Activated T-helper 1 cell treated with anti-CD3 and anti-CD28 coated beads, Interleukin-2, amount 50 U/mL, for 16 hours (primary cell): ENCODE measurements around the gene PNPLA1.
A peak's percentile ranks its signal among the peaks of the same experiment; 100 is the strongest.

Experiments used
- DNase-seq, 2 donors: peaks; one replicate each; pipeline ENCODE4 v3.0.0-alpha.2; 2020; ENCODE audit warnings: low read depth in 1 of 2, low spot score in 1 of 2

The PNPLA1 gene

GRCh38 chr6:36284359-36284758 lies 14.5 kb downstream of the PNPLA1 start:
- no peak for DNase-seq

- DNase-seq: no peak
Measured at GRCh38 chr6:36285187-36285671, 15.4 kb downstream of the PNPLA1 start.

DNA sequence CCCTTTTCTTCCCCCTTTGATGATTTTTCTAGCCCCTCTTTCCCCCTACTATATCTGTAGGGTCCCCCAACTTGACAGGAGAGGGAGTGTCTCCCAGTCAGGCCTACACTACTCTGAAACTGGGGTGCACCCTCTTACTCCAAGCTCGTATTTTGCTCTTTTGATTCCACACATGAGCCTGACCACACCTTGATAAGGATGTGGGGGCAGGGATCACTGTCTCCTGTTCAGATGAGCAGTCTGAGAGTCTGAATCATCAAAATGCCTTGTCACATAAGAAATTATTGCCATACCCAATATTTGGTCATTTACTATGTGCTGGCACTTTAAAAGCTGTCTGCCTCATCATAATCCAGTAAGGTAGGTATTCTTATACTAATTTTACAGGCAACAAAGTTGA lies 15.9 kb downstream of the PNPLA1 start:
- DNase-seq: no peak

DNA sequence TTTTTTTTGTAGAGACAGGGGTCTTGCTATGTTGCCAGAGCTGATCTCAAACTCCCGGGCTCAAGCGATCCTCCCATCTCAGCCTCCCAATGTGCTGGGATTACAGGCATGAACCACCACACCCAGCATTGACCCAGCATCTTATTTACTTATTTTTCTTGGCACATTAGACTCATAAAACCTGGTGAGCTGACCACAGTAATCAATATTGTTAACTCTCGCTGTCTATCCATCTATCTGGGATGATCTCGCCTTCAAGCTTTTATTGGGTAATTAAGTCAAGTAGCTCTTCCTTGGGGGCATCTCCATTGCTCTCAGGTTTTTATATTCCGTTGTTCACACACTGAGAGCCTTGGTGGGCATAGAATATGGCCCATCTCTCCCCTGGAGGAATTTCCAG lies 17.0 kb downstream of the PNPLA1 start:
- no peak for DNase-seq

GRCh38 chr6:36289281-36289878 lies 19.5 kb downstream of the PNPLA1 start:
- DNase-seq: no peak

- no peak for DNase-seq
Measured at GRCh38 chr6:36290668-36291620, 21.1 kb downstream of the PNPLA1 start.

GRCh38 chr6:36292170-36292569 lies 22.3 kb downstream of the PNPLA1 start:
- DNase-seq: no peak

DNA sequence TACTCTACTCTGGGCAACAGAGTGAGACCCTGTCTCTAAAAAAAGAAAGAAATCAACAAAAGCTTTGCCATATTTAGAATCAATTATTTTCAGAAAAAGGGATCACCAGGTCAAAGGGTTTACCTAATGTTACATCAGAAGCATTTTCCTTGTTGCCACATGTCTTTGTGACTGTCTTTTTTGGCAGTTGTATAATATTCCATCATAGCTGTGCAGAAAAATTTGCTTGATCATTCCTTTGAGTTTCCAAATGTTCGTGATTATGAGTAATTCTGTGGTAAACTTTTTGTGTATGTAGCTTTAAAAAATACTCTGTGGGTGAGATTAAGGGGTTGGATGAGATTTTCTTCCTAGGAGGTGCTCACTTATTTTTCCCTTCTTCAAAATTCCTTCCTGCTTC lies 26.4 kb downstream of the PNPLA1 start:
- DNase-seq: no peak

- no peak for DNase-seq
Measured at GRCh38 chr6:36297051-36297450, 27.2 kb downstream of the PNPLA1 start.

- no peak for DNase-seq
Measured at GRCh38 chr6:36297511-36297910, 27.7 kb downstream of the PNPLA1 start.

DNA sequence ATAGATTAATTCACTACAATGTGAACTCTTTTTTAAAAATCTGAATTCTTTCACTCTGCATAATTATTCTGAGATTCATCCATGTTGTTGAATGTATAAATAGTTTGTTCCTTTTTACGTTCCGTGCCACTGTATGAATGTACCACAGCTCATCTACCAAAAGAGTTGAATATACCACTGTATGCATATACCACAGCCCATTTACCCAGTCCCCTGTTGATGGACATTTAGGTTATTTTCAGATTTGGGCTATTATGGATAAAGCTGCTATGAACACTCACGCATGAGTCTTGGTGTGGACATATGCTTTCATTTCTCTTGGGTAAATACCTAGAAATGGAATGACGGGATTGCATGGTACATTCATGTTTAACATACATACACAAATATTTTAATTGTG lies 28.2 kb downstream of the PNPLA1 start:
- DNase-seq: no peak

GRCh38 chr6:36301085-36301658 lies 31.3 kb downstream of the PNPLA1 start:
- DNase-seq: no peak

DNA sequence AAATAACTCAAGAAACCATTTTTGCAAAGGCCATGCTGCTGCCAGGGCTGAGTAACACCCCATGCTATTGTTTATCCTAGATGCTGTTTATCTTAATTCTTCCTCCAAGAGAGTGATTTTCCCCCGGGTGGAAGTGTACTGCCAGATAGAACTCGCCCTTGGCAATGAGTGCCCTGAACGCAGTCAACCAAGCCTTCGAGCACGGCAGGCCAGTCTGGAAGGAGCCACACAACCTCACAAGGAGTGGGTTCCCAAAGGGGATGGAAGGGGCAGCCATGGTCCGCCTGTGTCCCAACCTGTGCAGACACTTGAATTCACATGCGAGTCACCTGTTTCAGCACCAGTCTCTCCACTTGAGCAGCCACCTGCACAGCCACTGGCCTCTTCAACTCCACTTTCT lies 31.9 kb downstream of the PNPLA1 start:
- DNase-seq: no peak

DNA sequence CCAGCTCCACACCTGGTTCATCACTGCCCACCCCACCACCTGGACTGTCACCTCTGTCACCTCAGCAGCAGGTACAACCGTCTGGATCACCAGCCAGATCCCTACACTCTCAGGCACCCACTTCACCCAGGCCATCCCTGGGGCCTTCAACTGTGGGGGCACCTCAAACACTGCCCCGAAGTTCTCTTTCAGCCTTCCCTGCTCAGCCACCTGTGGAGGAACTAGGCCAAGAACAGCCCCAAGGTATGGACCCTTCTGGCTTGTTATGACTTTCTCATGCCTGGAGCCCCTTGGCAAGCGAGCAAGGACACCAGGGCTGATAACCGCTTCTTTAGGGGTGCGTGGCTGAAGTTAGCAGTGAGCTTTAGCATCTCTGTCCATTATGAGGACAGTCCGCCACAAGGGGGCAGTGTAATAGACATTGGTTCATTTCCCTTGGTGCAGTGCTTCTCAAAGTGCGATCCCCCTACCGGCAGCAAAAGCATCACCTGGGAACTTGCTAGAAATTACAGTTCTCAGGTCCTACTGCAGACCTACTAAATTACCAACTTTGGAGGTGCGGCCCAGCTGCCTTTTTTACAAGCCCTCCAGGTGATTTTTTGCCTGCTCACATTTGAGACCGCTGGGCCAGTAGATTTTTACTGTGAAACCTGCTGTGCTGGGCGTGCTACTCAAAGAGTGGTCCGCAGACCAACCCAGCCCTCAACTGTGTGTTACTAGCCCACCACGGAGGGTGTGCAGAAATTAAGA lies 32.5 kb downstream of the PNPLA1 start:
- peak; percentile 81 to 87 for DNase-seq

- no peak for DNase-seq
Measured at GRCh38 chr6:36305885-36306284, 36.0 kb downstream of the PNPLA1 start.

DNA sequence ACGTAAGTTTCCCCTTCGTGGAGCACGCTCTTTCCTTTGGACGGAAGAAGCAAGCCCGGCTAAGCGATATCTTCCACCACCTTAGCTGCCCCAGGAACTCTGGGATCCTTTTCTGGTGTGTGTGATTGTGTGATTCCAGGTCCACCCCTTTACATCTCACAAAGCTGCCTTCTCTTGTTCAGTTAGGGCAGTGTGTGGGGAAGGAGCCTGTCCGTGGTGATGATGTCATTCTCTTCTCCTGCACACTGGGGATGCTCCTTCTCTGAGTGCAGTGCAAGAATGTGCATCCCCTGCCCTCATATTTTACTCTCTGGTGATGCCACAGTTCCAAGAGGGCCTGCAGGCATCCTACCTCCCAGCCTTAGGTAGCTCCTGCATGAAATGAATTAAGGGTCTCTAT lies 36.5 kb downstream of the PNPLA1 start:
- no peak for DNase-seq

DNA sequence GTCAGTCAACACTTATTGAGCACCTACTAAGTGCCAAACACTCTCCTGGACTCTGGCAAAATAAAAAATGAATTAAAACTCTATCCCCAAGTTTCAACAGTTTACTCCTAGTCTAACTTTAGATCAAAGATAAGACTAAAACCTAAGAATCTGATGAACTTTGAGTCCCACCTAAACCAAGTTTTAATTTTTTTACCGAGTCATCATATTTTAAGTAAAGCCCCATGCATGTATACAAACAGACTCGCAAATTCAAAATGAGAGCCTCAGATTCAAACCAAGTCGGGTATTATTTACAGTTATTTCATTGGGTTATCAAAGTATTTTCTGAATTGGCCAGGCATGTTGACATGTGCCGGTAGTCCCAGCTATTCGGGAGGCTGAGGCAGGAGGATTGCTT lies 38.7 kb downstream of the PNPLA1 start:
- DNase-seq: no peak

GRCh38 chr6:36309203-36309602 lies 39.3 kb downstream of the PNPLA1 start:
- DNase-seq: no peak

GRCh38 chr6:36309900-36310299 lies 40.0 kb downstream of the PNPLA1 start:
- no peak for DNase-seq

- DNase-seq: no peak
Measured at GRCh38 chr6:36312854-36313648, 43.2 kb downstream of the PNPLA1 start.

GRCh38 chr6:36313649-36313936 lies 43.7 kb downstream of the PNPLA1 start:
- no peak for DNase-seq
